Measurements from ENCODE around the gene TBXA2R. TPM values are rescaled to one million over a fixed set of nuclear protein-coding genes. Genes with fewer than 3 reads are reported as not detected.

The TBXA2R gene
- total RNA-seq, 1 donor from 2014 or later, result not detected

GRCh38 chr19:3595521-3596061, 11.1 kb downstream of the TBXA2R start:
- Mint-ChIP-seq H3K27me3 (peaks cover 19% of the 10 kb centered on the region), H3K27ac (no peak overlapping the region), H3K4me1 (ENCODE audit: unreplicated experiment) (no peaks in the 10 kb centered on the region), H3K36me3 (no peaks in the 10 kb centered on the region), H3K9me3 (no peaks in the 10 kb centered on the region), H3K4me3 (no peak overlapping the region)
- TF ChIP-seq, protein P1, sequence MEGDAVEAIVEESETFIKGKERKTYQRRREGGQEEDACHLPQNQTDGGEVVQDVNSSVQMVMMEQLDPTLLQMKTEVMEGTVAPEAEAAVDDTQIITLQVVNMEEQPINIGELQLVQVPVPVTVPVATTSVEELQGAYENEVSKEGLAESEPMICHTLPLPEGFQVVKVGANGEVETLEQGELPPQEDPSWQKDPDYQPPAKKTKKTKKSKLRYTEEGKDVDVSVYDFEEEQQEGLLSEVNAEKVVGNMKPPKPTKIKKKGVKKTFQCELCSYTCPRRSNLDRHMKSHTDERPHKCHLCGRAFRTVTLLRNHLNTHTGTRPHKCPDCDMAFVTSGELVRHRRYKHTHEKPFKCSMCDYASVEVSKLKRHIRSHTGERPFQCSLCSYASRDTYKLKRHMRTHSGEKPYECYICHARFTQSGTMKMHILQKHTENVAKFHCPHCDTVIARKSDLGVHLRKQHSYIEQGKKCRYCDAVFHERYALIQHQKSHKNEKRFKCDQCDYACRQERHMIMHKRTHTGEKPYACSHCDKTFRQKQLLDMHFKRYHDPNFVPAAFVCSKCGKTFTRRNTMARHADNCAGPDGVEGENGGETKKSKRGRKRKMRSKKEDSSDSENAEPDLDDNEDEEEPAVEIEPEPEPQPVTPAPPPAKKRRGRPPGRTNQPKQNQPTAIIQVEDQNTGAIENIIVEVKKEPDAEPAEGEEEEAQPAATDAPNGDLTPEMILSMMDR (conservative IDR thresholded peaks at IDR 0.05), result no peak
- no peak for DNase-seq (ENCODE audit: extremely low spot score, unreplicated experiment)

GRCh38 chr19:3593156-3593555, 13.5 kb downstream of the TBXA2R start:
- H3K27me3 Mint-ChIP-seq, result peaks cover 26% of the 10 kb centered on the region
- TF ChIP-seq, protein P1 (conservative IDR thresholded peaks at IDR 0.05), result peak; percentile 18
- H3K9me3 Mint-ChIP-seq, result no peaks in the 10 kb centered on the region
- no peak overlapping the region for H3K27ac Mint-ChIP-seq
- no peak overlapping the region for H3K4me3 Mint-ChIP-seq
- no peaks in the 10 kb centered on the region for H3K4me1 Mint-ChIP-seq (ENCODE audit: unreplicated experiment)
- no peak for DNase-seq (ENCODE audit: extremely low spot score, unreplicated experiment)
- H3K36me3 Mint-ChIP-seq, result no peaks in the 10 kb centered on the region

- Mint-ChIP-seq H3K9me3 (no peaks in the 10 kb centered on the region), H3K36me3 (no peaks in the 10 kb centered on the region), H3K4me1 (ENCODE audit: unreplicated experiment) (no peaks in the 10 kb centered on the region), H3K27ac (no peak overlapping the region), H3K27me3 (peaks cover 29% of the 10 kb centered on the region), H3K4me3 (no peak overlapping the region)
- DNase-seq (ENCODE audit: extremely low spot score, unreplicated experiment), result no peak
- TF ChIP-seq, protein P1 (conservative IDR thresholded peaks at IDR 0.05), result no peak
Measured at GRCh38 chr19:3591876-3592613, 14.6 kb downstream of the TBXA2R start.

DNA sequence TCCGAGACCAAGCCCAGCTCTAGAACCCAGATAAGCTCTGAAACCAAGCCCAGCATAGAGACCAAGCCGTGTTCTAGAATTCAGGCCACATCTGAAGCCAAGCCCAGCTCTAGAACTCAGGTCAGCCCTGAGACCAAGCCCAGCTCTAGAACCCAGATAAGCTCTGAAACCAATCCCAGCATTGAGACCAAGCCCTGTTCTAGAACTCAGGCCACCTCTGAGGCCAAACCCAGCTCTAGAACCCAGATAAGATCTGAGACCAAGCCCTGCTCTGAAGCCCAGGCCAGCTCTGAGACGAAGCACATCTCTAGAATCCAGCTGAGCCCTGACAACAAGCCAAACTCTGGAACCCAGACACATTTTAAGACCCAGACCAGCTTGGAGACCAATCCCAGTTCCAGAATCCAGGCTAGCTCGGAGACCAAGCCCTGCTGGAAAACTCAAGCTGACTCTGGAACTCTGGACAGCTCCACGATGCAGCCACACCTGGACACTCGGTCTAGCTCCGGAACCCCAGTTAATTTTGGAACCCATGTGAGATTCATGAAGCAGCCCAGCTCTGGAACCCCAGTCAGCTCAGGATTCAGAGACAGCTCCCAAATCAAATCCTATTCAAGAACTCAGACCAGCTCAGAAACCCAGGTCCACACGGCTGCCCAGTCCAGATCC, 15.6 kb downstream of the TBXA2R start:
- Mint-ChIP-seq H3K27me3 (peaks cover 38% of the 10 kb centered on the region), H3K9me3 (no peaks in the 10 kb centered on the region), H3K4me1 (ENCODE audit: unreplicated experiment) (no peaks in the 10 kb centered on the region), H3K27ac (no peak overlapping the region), H3K4me3 (no peak overlapping the region), H3K36me3 (no peaks in the 10 kb centered on the region)
- no peak for DNase-seq (ENCODE audit: extremely low spot score, unreplicated experiment)
- TF ChIP-seq, protein P1 (conservative IDR thresholded peaks at IDR 0.05), result no peak

DNA sequence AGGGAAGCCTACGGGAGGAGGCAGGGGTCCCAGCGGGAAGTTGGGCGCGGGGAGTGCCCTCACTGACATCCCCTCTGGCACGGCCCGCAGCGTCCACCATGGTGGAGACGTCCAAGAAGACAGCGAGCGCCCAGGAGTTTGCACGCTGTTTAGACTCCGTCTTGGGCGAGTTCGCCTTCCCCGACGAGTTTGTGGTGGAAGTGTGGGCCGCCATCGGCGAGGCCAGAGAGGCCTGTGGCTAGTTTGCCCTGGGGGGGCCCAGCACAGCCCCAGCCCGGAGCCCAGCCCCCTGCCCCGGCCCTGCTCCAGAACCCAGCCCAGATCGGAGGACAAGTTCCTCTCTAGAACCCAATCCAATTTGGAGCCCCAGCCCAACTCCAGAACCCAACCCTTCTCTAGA, 16.7 kb downstream of the TBXA2R start:
- Mint-ChIP-seq H3K36me3 (no peaks in the 10 kb centered on the region), H3K4me1 (ENCODE audit: unreplicated experiment) (no peaks in the 10 kb centered on the region), H3K9me3 (no peaks in the 10 kb centered on the region), H3K27ac (no peak overlapping the region), H3K4me3 (no peak overlapping the region), H3K27me3 (peaks cover 43% of the 10 kb centered on the region)
- no peak for DNase-seq (ENCODE audit: extremely low spot score, unreplicated experiment)
- TF ChIP-seq, protein P1 (conservative IDR thresholded peaks at IDR 0.05), result no peak
